ENCODE measurements around the gene SIPA1L3.

DNA sequence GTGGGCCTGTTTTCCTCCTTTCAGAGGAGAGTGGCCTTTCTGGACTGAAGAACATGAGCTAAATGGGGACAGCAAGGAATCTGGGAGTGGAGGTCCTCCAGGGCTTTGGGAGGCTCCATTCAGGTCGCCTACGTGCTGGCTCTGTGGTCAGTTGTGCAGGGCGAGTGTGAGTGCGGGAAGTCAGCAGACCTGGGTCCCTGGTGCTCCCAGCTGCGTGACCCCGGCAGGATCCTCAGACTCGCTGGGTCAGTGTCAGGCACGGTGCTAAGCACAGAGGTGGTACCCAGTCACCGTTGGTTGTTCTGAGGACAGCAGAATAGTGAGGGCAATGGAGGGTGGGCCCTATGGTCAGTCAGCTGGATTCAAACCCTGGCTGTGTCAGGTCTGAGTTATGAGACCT lies 85.8 kb downstream of the SIPA1L3 start:
- TF ChIP-seq, protein P1, sequence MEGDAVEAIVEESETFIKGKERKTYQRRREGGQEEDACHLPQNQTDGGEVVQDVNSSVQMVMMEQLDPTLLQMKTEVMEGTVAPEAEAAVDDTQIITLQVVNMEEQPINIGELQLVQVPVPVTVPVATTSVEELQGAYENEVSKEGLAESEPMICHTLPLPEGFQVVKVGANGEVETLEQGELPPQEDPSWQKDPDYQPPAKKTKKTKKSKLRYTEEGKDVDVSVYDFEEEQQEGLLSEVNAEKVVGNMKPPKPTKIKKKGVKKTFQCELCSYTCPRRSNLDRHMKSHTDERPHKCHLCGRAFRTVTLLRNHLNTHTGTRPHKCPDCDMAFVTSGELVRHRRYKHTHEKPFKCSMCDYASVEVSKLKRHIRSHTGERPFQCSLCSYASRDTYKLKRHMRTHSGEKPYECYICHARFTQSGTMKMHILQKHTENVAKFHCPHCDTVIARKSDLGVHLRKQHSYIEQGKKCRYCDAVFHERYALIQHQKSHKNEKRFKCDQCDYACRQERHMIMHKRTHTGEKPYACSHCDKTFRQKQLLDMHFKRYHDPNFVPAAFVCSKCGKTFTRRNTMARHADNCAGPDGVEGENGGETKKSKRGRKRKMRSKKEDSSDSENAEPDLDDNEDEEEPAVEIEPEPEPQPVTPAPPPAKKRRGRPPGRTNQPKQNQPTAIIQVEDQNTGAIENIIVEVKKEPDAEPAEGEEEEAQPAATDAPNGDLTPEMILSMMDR (conservative IDR thresholded peaks at IDR 0.05; ENCODE audit: low read depth in 2 of 2), result no peak
- no peak for TF ChIP-seq EZH2phosphoT487 (IDR thresholded peaks at IDR 0.05; ENCODE audit: unreplicated experiment)
- TF ChIP-seq POLR2AphosphoS5 (IDR thresholded peaks at IDR 0.05; ENCODE audit: low read depth), result no peak
- TF ChIP-seq CREB1 (CRISPR knock-in tag; IDR thresholded peaks at IDR 0.05; ENCODE audit: low read depth), result no peak
- TF ChIP-seq EZH2 (IDR thresholded peaks at IDR 0.05; ENCODE audit: low read depth, unreplicated experiment), result no peak
- no peak for TF ChIP-seq ZNF331 (CRISPR knock-in tag; IDR thresholded peaks at IDR 0.05; ENCODE audit: low read depth)
- TF ChIP-seq, protein P2, sequence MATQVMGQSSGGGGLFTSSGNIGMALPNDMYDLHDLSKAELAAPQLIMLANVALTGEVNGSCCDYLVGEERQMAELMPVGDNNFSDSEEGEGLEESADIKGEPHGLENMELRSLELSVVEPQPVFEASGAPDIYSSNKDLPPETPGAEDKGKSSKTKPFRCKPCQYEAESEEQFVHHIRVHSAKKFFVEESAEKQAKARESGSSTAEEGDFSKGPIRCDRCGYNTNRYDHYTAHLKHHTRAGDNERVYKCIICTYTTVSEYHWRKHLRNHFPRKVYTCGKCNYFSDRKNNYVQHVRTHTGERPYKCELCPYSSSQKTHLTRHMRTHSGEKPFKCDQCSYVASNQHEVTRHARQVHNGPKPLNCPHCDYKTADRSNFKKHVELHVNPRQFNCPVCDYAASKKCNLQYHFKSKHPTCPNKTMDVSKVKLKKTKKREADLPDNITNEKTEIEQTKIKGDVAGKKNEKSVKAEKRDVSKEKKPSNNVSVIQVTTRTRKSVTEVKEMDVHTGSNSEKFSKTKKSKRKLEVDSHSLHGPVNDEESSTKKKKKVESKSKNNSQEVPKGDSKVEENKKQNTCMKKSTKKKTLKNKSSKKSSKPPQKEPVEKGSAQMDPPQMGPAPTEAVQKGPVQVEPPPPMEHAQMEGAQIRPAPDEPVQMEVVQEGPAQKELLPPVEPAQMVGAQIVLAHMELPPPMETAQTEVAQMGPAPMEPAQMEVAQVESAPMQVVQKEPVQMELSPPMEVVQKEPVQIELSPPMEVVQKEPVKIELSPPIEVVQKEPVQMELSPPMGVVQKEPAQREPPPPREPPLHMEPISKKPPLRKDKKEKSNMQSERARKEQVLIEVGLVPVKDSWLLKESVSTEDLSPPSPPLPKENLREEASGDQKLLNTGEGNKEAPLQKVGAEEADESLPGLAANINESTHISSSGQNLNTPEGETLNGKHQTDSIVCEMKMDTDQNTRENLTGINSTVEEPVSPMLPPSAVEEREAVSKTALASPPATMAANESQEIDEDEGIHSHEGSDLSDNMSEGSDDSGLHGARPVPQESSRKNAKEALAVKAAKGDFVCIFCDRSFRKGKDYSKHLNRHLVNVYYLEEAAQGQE (IDR thresholded peaks at IDR 0.05; ENCODE audit: unreplicated experiment), result no peak

All from GM23338 (cell line).